ENCODE results near the gene DYNC1H1.

- TF ChIP-seq, protein P1, sequence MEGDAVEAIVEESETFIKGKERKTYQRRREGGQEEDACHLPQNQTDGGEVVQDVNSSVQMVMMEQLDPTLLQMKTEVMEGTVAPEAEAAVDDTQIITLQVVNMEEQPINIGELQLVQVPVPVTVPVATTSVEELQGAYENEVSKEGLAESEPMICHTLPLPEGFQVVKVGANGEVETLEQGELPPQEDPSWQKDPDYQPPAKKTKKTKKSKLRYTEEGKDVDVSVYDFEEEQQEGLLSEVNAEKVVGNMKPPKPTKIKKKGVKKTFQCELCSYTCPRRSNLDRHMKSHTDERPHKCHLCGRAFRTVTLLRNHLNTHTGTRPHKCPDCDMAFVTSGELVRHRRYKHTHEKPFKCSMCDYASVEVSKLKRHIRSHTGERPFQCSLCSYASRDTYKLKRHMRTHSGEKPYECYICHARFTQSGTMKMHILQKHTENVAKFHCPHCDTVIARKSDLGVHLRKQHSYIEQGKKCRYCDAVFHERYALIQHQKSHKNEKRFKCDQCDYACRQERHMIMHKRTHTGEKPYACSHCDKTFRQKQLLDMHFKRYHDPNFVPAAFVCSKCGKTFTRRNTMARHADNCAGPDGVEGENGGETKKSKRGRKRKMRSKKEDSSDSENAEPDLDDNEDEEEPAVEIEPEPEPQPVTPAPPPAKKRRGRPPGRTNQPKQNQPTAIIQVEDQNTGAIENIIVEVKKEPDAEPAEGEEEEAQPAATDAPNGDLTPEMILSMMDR (conservative IDR thresholded peaks at IDR 0.05; ENCODE audit: low read depth, low read length), result no peak
- TF ChIP-seq EZH2 (IDR thresholded peaks at IDR 0.05; ENCODE audit: low read length, unreplicated experiment), result no peak
Measured at GRCh38 chr14:101950100-101950499, 14.3 kb upstream of the DYNC1H1 start.
